Left hindlimb (tissue), 1 donor: ENCODE measurements around the gene FAM76A.
"Not testable (repeated sequence)": the region's sequence is repeated elsewhere in the genome, so short reads cannot be mapped to it uniquely, and the experiment has no call there.

Experiments used
- DNase-seq: peaks from one replicate; pipeline ENCODE4 v3.0.0-alpha.2; 2018

Gene FAM76A

DNA sequence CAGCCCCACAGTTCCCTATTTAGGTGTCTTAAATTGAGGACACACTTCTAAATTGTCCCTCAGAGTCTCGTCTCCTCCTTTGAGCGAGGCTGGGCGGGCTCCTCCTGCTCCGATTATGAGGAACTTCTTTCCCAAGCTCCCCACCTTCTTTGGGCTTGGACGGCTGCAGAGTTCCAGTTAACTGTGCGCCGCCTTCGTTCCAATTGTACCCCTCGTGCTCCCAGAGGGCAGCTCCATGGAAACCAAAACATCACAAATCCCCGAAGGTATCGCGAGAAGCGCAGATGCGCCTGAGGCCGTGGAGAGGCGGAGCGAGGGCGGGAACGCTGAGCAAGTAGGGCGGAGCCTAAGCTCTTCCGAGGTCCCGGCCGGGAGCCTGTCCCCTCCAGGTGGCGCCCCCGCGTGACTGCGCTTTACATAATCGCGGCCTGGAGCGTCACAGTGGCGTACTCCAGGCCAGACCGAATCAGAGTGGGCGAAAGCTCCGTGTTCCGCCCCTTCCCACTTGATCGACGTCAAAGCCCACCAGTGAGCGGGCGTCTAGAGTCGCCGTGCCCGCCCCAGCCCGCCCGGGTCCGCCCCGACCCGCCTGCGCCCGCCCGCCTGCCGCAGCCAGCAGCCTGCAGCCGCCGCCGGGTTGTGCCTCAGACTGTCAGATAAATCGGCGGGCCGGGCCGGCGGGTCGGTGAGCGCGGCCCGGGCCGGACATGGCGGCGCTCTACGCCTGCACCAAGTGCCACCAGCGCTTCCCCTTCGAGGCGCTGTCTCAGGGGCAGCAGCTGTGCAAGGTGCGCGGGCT is at the start of gene FAM76A:
FAM76A (plus strand) TSS at position 588 of the 799 bp plus-strand sequence; CDS start at position 708, 120 bp downstream.
- peak; percentile 100 for DNase-seq

DNA sequence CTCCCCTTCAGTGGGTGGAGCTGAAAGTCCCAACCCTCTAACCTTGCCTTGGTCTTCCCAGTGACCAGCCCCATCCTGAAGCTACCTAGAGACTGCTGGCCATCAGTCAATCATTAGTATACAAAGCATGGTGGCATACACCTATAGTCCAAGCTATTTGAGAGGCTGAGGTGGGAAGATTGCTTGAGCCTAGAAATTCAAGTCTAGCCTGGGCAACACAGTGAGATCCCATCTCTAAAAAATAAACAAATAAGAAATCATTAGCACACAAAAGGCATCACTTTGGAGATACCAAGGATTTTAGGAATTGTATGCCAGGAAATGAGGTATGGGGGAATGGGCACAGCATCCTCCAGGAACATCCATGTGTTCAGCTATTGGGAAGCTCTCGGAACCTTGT is 49.4 kb upstream of the FAM76A start:
- DNase-seq = no peak

DNA sequence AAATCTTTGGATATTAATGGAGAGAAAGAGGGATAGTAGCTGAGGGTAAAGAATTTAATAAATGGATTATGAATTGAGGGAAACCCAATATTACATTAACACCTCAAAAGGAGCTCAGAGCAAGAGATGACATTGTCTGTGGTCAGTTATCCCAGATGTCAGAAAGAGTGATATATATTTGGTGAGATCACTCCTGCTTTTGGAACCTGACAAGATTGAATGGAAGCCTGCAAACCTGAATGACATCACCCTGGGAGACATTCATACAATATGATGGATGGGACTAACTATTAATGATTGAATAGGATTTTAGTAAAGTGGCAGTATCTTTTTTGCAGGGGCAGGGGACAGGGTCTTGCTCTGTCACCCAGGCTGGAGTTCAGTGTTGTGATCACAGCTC is 47.0 kb upstream of the FAM76A start:
- no peak for DNase-seq

DNA sequence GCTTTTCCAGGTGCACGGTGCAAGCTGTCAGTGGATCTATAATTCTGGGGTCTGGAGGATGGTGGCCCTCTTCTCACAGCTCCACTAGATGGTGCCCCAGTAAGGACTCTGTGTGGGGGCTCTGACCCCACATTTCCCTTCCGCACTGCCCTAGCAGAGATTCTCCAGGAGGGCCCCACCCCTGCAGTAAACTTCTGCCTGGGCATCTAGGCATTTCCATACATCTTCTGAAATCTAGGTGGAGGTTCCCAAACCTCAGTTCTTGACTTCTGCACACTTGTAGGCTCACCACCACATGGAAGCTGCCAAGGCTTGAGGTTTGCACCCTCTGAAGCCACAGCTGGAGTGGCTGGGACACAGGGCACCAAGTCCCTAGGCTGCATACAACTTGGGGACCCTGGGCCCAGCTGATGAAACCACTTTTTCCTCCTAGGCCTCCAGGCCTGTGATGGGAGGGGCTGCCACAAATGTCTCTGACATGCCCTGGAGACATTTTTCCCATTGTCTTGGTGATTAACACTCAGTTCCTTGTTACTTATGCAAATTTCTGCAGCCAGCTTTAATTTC is 45.5 kb upstream of the FAM76A start:
- not testable (repeated sequence) for DNase-seq

DNA sequence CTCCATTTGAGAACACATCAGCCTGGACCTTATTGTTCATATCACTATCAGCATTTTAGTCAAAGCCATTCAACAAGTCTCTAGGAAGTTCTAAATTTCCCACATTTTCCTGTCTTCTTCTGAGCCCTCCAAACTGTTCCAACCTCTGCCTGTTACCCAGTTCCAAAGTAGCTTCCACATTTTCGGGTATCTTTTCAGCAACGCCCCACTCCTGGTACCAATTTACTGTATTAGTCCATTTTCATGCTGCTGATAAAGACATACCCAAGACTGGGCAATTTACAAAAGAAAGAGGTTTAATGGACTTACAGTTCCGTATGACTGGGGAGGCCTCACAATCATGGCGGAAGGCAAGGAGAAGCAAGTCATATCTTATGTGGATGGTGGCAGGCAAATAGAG is 44.2 kb upstream of the FAM76A start:
- DNase-seq = not testable (repeated sequence)

DNA sequence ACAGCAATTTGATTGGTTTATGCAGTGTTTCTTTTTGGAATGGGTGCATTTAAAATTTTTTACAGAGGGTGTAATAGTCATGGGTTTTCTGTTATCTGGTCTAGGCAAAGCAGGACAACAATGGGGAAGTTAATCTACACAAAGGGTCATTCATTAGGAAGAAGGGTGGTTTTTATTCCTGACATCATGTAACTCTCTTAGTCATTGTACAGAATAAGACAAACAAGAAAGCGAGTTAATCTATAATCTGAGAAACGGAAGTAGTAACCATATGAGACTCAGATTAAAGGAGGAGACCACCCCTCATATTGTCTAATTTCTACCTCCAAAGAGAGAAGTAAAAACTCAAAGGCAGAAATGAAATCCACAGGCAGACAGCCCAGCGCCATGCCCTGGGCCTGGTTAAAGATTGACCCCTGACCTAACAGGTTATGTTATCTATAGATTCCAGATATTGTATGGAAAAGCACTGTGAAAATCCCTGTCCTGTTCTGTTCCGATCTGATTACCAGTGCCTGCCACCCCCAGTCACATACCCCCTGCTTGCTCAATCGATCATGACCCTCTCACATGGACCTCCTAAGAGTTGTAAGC is 43.3 kb upstream of the FAM76A start:
- DNase-seq = no peak

DNA sequence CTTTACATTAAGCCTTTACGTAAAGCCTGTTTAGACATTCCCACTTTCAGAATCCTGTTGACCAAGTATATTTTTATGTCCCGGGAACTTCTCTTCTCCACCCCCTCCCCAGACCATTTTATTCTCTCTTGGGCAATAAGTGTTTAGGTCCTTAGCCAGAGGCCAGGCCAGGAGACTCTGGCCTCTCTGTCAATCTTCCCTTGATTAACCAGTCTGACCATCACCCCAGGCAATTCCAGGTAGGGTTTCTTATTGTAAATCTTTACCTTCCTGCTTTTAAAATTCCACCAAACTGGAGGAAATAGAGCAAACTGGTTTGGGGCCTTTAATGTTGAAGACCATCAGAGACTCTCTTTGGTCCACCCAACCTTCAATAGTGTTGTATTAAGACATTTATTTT is 41.6 kb upstream of the FAM76A start:
- DNase-seq = no peak

DNA sequence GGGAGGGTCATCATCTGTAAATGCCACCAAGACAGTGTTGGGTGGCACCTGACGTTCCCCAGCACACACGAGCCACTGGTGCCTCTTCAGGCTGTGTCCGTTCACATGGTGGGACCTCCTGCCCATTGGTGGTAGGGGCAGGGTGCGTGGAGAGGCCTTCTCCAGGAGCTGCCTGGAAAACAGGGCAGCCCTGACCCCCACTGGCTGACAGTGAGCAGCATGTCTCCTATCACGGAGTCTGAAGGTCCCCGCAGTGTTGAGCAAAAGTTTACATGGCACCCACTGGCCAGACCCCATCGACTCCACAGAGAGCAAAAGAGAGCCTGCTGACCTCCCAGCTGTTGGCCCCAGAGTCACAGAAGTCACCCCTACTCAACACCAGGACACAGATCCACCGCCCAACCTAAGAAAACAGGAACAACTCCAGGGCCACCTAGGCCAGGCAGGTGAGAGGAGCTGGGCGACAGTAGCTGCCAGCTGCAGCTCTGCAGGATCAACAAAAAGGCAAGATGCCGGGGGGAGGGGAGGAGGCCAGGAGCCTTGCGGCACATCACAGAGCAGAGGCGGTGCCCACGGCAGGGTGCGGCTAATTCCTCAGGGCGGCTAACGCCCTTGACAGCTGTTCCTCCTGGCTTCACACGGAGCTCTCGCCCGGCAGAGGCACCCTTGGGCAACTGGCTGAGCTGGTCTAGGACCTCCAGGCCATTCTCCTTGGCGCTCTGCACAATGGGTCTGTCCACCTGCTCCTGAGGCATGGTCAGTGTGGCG is 39.4 kb upstream of the FAM76A start:
- no peak for DNase-seq

DNA sequence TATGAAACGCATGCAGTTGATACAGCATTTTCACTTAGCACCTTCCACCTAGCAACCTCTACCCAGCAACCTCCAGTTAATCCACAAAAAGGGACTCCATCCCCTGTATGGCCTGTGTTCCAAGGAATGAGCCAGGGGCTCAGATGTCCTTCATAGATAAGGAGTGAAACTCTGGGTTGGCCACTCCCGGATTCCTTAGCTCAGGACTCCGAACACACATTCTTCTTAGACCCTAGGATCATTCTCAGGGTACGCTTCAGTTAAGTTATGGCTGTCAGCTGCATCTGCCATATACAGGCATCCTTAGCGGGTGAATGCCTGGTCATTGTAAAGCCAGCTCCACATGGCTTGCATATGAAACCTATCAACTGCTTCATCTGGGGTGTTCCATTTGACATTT is 37.9 kb upstream of the FAM76A start:
- DNase-seq = no peak

DNA sequence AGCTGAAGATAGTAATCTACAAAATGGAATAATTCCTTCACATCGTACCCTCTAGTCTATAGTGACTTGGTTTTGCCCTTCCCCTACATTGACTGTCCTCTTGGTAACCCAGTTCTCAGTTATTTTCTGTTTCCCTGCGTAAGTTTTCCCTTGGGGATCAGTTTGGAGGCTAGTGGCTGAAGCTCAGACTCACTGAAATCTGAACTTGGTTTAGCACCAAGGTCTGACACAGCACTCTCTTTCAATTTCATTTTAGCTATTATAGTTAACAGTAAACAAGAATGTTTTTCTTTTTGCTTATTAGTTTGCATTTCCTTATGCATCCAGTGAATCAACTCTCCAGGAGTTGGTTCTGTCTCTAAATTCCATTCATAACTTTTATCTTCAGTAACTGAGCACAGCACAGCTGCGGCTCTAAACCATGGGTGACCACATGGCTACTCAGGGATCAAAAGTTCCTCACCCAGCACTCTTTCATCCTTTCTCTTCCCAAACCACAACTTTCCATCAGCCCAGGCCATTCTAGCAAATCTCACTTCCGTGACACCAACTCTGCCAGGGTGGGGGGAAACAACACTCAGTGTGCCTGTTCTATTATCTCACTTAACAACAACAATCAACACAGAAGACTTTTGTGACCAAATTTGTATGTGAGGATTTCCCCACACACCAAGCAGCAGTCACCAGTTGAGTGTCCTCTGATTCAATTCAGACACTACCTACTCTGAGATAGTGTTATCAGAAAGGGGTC is 36.2 kb upstream of the FAM76A start:
- DNase-seq = no peak

DNA sequence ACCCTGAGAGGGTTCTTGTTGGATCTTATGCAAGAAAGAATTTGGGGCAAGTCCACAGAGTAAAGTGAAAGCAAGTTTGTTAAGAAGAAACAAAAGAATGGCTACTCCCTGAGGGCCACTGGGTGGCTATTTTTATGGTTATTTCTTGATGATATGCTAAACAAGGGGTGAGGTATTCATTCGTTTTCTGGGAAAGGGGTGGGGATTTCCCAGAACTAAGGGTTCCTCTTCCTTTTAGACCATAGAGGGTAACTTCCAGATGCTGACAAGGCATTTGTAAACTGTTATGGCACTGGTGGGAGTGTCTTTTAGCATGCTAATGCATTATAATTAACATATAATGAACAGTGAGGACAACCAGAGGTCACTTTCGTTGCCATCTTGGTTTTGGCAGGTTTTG is 35.6 kb upstream of the FAM76A start:
- DNase-seq = no peak

DNA sequence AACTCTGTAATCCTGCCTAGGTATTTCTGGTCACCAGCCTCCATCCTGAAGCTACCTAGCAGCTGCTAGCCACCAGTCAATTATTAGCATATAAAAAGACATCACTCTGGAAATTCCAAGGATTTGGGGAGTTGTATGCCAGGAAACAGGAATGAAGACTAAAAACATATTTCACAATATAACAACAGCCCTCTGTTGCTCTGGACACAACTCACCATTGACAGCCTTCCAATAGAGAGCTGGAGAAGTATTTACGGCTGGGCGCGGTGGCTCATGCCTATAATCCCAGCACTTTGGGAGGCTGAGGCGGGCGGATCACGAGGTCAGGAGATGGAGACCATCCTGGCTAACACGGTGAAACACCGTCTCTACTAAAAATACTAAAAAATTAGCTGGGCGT is 28.9 kb upstream of the FAM76A start:
- DNase-seq = not testable (repeated sequence)

DNA sequence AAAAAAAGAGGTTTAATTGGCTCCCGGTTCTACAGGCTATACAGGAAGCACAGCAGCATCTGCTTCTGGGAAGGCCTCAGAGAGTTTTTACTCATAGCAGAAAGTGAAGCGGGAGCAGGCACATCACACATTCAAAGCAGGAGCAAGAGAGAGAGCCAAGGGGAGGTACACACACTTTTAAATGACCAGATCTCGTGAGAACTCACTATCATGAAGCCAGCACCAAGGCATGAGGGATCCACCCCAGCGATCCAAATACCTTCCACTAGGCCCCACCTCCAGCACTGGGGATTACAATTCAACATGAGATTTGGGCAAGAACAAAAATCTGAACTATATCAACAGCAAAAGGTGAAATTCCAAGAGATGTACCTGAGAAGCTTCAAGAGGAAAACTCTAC is 20.8 kb upstream of the FAM76A start:
- DNase-seq = no peak

DNA sequence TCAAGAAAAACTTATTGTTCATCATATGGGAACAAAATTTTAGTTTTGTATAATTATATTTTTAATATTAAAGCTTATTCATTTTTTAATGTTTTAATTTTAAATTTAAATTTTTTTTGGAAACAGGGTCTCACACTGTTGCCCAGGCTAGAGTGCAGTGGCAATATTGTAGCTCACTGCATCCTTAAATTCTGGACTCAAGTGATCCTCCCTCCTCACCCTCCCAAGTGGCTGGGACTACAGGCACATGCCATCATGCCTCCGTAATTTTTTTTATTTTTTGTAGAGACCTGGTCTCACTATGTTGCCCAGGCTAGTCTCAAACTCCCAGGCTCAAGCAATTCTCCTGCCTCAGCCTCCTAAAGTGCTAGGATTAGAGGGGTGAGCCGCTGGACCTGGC is 20.2 kb upstream of the FAM76A start:
- no peak for DNase-seq

DNA sequence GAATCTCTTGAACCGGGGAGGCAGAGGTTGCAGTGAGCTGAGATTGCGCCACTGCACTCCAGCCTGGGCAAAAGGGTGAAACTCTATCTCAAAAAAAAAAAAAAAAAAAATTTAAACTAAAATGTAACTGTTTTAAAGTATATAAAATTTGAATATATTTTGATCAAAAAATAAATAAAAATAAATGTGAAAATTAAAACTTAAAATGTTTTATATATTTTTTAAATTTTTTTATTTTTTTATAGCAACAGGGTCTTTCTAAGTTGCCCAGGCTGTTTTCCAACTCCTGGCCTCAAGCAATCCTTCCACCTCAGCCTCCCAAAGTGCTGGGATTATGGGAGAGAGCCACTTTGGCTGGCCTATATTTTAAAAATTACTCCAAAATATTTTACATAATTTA is 15.2 kb upstream of the FAM76A start:
- DNase-seq = no peak

DNA sequence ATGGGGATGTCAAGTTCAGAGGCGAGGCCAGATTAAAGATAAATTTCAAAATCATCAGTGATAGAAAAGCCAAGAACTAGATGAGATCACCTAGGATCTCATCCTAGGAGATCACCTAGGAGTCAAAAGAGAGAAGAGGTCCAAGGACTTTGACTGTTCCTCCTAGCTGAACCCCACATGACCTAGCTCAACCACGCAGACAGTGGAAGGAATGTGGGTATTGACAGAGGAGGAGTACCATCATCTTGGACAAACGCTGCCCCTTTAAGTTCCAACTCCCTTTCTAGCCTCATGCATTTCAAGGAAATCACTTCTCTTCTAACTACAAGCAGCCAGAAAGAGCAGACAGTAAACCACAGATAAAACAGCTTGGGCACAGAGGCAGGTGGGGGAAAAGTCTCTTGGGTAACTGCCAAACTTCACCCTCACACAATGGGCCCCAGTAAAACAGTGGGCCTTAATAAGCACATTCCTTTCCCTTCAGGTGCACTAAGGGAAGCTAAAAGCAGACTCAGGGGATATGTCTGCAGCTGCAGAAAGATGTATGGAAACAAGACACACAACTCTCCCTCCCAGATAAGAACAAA is 12.5 kb upstream of the FAM76A start:
- DNase-seq = no peak

DNA sequence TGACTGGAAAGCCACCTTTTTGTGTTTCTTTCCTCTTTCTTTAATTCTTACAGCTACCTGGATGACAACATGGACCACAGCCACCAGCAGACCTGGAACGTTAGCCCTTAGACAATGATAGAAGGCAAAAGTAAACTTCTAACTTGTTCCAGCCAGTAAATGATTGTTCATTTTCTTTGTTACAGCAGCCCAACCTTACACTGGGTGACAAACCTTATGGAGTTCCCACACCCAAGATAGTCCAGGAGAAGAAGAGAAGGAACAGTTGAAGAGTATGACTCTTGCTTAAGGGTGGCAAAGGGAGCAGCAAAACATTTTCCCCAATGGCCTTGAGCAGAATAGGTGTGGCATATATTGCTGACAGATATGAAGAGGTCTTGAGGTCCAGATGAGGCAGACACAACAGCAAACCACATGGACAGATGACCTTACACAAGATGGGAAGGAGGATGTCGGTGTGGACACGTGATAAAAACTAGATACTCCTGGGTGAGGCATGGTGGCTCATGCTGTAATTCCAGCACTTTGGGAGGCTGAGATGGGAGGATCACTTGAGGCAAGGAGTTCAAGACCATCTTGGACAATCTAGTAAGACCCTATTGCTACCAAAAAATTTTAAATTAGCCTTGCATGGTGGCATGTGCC is 11.8 kb upstream of the FAM76A start:
- DNase-seq = no peak

DNA sequence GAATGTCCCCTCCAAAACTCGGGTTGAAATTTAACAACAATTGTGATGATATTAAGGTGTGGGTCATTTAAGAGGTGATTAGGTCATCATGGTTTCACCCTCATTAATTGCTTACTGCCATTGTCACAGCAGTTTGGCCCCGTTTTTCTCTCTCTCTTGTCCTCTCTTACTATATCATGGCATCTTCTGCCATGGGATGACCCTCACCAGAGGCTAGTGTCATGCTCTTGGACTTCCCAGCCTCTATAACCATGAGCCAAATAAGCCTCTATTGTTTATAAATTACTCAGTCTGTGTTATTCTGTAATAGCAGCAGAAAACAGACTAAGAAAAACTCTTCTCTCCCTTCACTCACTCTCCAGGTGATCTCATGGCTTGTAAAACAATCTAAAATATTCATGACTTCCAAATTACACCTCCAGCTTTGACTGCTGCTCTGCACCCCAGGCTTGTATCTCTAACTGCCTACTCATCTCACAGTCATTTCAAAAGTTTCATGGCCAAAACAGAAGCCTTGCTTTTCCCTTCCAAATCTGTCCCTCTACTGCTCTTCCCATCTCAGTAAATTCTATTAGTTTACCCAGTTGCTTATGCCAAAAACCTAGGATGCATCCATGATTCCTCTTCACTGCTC is 9.4 kb upstream of the FAM76A start:
- DNase-seq = no peak

DNA sequence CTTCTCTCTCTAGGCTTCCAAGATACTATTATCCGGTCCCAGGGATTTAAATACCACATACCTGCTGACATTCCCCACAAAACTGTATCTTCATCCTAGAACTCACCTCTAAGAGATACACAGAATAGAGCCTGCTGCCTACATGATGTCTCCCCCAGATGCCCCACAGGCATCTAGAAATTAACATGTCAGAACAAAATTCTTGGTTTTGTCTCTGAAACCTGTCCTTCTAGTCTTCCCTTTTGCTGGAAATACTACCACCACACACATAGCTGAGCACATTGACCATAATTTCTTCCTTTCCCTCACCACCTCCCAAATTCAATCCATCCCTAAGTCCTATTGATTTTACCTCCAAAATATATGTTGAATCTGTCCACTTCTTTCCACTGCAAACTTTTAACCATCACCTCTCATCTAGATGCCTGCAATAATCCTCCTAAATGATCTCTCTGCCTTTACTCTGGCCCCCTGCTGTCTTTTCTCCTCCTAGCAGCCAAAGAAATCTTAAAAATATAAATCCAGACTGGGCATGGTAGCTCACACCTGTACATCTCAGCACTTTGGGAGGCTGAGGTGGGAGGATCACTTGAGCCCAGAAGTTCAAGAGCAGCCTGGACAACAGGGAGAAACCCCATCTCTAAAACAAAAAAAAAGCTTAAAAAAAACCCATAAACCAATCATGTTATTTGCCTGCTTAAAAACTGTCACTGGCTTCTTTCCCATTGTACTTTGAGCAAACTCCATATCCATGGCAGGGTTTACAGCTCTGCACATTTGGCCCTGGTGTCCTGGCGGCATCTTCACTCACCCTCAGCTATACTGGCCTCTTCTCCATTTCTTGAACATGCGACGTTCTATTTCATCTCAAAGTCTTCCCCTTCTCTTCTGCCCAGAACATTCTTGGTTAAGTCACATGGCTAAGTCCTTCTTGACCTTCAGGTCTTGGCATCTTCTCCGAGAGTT is 6.2 kb upstream of the FAM76A start:
- DNase-seq = no peak

DNA sequence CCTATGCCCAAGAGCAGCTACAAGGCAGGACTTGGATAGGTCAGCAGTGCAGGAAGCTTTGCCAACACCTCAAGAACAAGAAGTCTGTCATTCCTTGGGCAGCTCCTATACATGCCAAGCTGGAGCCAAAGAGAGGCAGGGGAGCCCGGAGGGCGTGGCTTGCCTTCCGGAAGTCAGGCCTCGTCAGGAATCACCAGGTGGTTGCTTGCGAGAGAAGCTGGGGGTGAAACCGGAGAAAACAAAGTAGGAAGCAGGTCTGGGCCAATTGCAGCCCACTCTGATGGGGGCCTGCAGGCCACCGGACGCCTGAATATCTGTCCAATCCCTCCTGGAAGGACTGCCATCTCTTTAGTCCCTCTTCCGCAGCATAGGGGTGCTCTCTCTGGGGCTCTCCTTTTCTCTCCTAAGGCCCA is 794 bp upstream of the FAM76A start:
- peak; percentile 75 for DNase-seq
